ENCODE data around the gene ACE. TPM values are rescaled to one million over a fixed set of nuclear protein-coding genes. Genes with fewer than 3 reads are reported as not detected.
"Not testable (repeated sequence)": the region's sequence is repeated elsewhere in the genome, so short reads cannot be mapped to it uniquely, and the experiment has no call there.

The ACE gene
- total RNA-seq, 1 donor from 2014 or later, result 72.6 TPM

- intact Hi-C loops (cut with DNase I), result no loop called here
- H3K9me3 ChIP-seq, result no peaks in the 10 kb centered on the region
- DNase-seq (ENCODE audit: low spot score in 2 of 2), result no peak
- H3K36me3 ChIP-seq, result no peaks in the 10 kb centered on the region
- H3K27ac ChIP-seq, result no peak overlapping the region
- H3K4me3 ChIP-seq, result no peak overlapping the region
- TF ChIP-seq, protein P1, sequence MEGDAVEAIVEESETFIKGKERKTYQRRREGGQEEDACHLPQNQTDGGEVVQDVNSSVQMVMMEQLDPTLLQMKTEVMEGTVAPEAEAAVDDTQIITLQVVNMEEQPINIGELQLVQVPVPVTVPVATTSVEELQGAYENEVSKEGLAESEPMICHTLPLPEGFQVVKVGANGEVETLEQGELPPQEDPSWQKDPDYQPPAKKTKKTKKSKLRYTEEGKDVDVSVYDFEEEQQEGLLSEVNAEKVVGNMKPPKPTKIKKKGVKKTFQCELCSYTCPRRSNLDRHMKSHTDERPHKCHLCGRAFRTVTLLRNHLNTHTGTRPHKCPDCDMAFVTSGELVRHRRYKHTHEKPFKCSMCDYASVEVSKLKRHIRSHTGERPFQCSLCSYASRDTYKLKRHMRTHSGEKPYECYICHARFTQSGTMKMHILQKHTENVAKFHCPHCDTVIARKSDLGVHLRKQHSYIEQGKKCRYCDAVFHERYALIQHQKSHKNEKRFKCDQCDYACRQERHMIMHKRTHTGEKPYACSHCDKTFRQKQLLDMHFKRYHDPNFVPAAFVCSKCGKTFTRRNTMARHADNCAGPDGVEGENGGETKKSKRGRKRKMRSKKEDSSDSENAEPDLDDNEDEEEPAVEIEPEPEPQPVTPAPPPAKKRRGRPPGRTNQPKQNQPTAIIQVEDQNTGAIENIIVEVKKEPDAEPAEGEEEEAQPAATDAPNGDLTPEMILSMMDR (IDR thresholded peaks at IDR 0.05), result no peak
- H3K27me3 ChIP-seq, result no peaks in the 10 kb centered on the region
- H3K4me1 ChIP-seq, result peaks cover 6 to 7% of the 10 kb centered on the region in 2 donors
Measured at GRCh38 chr17:63450551-63450950, 26.3 kb upstream of the ACE start.

- Histone ChIP-seq H3K36me3 (no peaks in the 10 kb centered on the region), H3K27me3 (no peaks in the 10 kb centered on the region), H3K27ac (no peak overlapping the region), H3K9me3 (no peaks in the 10 kb centered on the region), H3K4me3 (no peak overlapping the region), H3K4me1 (peaks cover 4 to 7% of the 10 kb centered on the region in 2 donors)
- intact Hi-C loops (cut with DNase I), result no loop called here
- TF ChIP-seq, protein P1 (IDR thresholded peaks at IDR 0.05), result no peak
- DNase-seq (ENCODE audit: low spot score in 2 of 2), result no peak
Measured at GRCh38 chr17:63451150-63451549, 25.7 kb upstream of the ACE start.

DNA sequence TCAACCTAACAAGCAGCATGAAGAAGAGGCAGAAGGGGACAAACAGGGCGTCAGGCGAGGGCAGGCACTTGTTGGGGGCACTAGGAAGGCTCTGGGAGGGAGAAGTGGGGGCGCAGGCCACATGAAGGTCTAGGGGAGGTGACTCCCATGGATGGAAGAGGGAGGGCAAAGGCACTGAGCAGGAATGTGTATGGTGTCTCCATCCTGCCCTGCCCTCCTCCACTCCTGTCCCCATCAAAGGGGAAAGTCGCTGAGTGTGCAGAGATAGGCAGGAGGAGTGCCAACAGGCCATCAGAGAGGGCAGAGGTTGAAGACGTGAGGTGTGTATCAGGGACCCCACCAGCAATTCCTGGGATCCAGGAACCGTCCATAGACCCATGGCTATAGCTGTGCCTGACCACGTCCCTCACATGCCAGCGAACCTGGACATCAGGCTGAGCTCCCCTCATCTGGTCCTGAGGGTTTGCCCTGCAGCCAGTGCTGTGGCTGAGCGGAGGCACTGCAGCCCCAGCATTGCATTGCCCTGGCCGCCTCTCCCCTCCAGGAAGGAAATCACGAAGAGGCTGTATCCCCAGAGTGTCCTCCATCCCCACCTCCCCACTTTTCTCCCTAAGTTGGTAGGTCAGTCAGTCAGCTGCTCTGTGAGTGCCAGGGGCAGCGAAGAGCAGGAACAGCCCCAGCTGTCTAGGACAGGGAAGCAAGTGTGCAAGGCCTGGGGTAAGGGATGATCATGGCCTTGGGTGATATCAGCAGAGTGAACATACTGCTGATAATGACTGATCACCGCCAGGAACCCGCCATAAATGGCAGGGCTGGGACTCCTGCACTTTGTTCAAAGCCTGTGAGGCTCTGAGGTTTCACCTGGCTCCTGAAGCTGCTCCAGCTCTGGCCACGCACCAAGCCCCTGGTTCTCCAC, 24.6 kb upstream of the ACE start:
- H3K4me3 ChIP-seq, result no peak overlapping the region
- intact Hi-C loops (cut with DNase I), result no loop called here
- H3K9me3 ChIP-seq, result no peaks in the 10 kb centered on the region
- no peak for DNase-seq (ENCODE audit: low spot score in 2 of 2)
- H3K36me3 ChIP-seq, result no peaks in the 10 kb centered on the region
- TF ChIP-seq, protein P1 (IDR thresholded peaks at IDR 0.05), result no peak
- peaks cover 0 to 1% of the 10 kb centered on the region in 2 donors for H3K4me1 ChIP-seq
- H3K27ac ChIP-seq, result no peak overlapping the region
- H3K27me3 ChIP-seq, result no peaks in the 10 kb centered on the region

DNA sequence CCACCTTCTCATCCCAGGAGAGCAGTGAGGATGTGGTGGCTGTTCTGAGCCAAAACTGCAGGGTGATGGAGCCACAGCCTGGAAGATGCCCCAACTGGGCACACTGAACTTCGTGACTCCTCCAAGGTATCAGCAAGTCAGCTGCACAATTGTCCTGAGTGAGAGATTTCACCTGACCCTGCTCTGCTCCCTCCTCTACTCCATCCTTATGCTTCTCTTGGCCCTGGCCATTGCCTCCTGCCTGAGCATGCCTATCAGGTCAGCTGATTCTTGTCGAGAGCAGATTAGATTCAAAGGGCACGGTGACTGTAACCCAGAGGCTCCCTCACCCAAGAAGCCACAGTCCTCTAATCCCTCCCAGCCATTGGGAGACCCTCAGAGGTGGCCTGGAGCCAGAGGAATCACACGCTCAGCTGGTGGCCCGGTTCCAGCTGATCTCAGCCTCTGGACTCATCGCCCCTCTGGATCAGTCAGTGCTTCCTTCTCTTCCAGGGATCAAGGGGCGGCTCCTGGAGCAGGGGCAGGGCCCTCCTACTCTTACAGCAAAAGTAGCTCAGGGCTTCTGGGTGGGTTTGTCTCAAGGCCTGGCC, 23.8 kb upstream of the ACE start:
- H3K4me1 ChIP-seq, result no peaks in the 10 kb centered on the region
- no peaks in the 10 kb centered on the region for H3K27me3 ChIP-seq
- intact Hi-C loops (cut with DNase I), result no loop called here
- no peaks in the 10 kb centered on the region for H3K36me3 ChIP-seq
- no peaks in the 10 kb centered on the region for H3K9me3 ChIP-seq
- TF ChIP-seq, protein P1 (IDR thresholded peaks at IDR 0.05), result no peak
- H3K27ac ChIP-seq, result no peak overlapping the region
- no peak for DNase-seq (ENCODE audit: low spot score in 2 of 2)
- H3K4me3 ChIP-seq, result no peak overlapping the region

- H3K4me3 ChIP-seq; H3K27ac ChIP-seq; H3K36me3 ChIP-seq; intact Hi-C loops (cut with DNase I); H3K27me3 ChIP-seq; H3K4me1 ChIP-seq; H3K9me3 ChIP-seq; DNase-seq (ENCODE audit: low spot score in 2 of 2): not testable (repeated sequence)
Measured at GRCh38 chr17:63454357-63454756, 22.5 kb upstream of the ACE start.

GRCh38 chr17:63454915-63455314, 21.9 kb upstream of the ACE start:
- Histone ChIP-seq H3K27ac (no peak overlapping the region), H3K9me3 (no peaks in the 10 kb centered on the region), H3K4me1 (no peaks in the 10 kb centered on the region), H3K4me3 (no peak overlapping the region), H3K36me3 (no peaks in the 10 kb centered on the region), H3K27me3 (no peaks in the 10 kb centered on the region)
- peak in 1 of 2 donors; percentile 58 for DNase-seq (ENCODE audit: low spot score in 2 of 2)
- intact Hi-C loops (cut with DNase I), result no loop called here
- TF ChIP-seq, protein P1 (IDR thresholded peaks at IDR 0.05), result no peak

Measured in ascending aorta (tissue), 2 donors.